Measurements from ENCODE around the gene C10orf71.

DNA sequence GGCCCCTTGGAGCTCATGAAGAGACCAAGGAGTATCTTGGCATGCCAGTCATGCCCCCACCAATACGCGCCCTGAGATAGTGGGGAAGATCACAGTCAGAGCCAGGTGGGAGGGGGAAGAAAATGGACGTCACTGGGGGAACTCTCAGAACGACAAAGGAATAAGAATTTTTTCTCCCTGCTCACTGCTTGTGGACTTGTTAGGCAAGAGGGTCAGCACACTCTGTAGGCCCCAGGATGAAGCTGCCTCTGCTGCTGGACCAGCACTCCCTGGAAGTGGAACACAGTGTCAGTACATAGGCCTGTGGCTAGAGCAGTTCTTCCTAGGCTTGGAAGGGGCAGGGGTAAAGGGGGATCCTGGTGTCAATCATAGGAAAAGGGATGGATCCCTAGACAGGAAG is 50.4 kb downstream of the C10orf71 start:
- TF ChIP-seq, protein P1, sequence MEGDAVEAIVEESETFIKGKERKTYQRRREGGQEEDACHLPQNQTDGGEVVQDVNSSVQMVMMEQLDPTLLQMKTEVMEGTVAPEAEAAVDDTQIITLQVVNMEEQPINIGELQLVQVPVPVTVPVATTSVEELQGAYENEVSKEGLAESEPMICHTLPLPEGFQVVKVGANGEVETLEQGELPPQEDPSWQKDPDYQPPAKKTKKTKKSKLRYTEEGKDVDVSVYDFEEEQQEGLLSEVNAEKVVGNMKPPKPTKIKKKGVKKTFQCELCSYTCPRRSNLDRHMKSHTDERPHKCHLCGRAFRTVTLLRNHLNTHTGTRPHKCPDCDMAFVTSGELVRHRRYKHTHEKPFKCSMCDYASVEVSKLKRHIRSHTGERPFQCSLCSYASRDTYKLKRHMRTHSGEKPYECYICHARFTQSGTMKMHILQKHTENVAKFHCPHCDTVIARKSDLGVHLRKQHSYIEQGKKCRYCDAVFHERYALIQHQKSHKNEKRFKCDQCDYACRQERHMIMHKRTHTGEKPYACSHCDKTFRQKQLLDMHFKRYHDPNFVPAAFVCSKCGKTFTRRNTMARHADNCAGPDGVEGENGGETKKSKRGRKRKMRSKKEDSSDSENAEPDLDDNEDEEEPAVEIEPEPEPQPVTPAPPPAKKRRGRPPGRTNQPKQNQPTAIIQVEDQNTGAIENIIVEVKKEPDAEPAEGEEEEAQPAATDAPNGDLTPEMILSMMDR (IDR thresholded peaks at IDR 0.05; ENCODE audit: low read depth, low read length, poor library complexity, severe bottlenecking), result no peak
- TF ChIP-seq EZH2phosphoT487 (IDR thresholded peaks at IDR 0.05; ENCODE audit: borderline replicate concordance, low read length), result no peak

Measured in DOHH2 (cell line).